Subcutaneous abdominal adipose tissue (tissue), 5 donors: ENCODE data around the gene MRPL42.

ENCODE experiments used
- H3K27ac ChIP-seq: one replicate; pipeline ENCODE4 v1.7.0; 2013; ENCODE audit warnings: low read depth, mild to moderate bottlenecking, inconsistent platforms, low read length, moderate library complexity
- H3K27me3 ChIP-seq, 5 donors: one replicate each; pipeline ENCODE4 v1.7.0; 2013; ENCODE audit warnings: low read length in 5 of 5, inconsistent platforms in 1 of 5; ENCODE audit not compliant: control insufficient read depth in 5 of 5, insufficient read depth in 4 of 5
- H3K36me3 ChIP-seq, 5 donors: one replicate each; pipeline ENCODE4 v1.7.0; 2013; ENCODE audit warnings: low read length in 5 of 5; ENCODE audit not compliant: control insufficient read depth in 5 of 5, insufficient read depth in 5 of 5
- H3K4me1 ChIP-seq, 5 donors: one replicate each; pipeline ENCODE4 v1.7.0; 2013; ENCODE audit warnings: low read length in 5 of 5, mild to moderate bottlenecking in 3 of 5, moderate library complexity in 1 of 5; ENCODE audit not compliant: control insufficient read depth in 5 of 5, insufficient read depth in 5 of 5
- H3K4me3 ChIP-seq, 5 donors: one replicate each; pipeline ENCODE4 v1.7.0; 2013; ENCODE audit warnings: low read length in 5 of 5, low read depth in 1 of 5
- H3K9ac ChIP-seq, 5 donors: one replicate each; pipeline ENCODE4 v1.7.0; 2013; ENCODE audit warnings: low read length in 5 of 5, mild to moderate bottlenecking in 4 of 5, moderate library complexity in 3 of 5
- H3K9me3 ChIP-seq, 5 donors: one replicate each; pipeline ENCODE4 v1.7.0; 2013; ENCODE audit warnings: low read length in 5 of 5; ENCODE audit not compliant: control insufficient read depth in 5 of 5
- donor health status: healthy.
- donor health status: healthy.
- donor health status: healthy.
- donor health status: healthy.
- donor health status: healthy.

The MRPL42 gene

GRCh38 chr12:93467351-93468007 is at the start of gene MRPL42:
Gene MRPL42, plus strand, starts transcription at chr12:93467514. Its CDS starts 1,772 bp downstream, at chr12:93469286.
- H3K4me1 ChIP-seq = peaks cover 0 to 14% (median 10%) of the 10 kb centered on the region in 5 donors
- H3K4me3 ChIP-seq = peak within 1 kb of the TSS; percentile 95 to 100 (median 99)
- H3K9me3 ChIP-seq = no peaks in the 10 kb centered on the region
- peak within 1 kb of the TSS; percentile 87 for H3K27ac ChIP-seq
- H3K36me3 ChIP-seq = peaks cover 0 to 10% (median 6%) of the 10 kb centered on the region in 5 donors
- peak within 1 kb of the TSS; percentile 83 to 94 (median 85) for H3K9ac ChIP-seq
- H3K27me3 ChIP-seq = no peaks in the 10 kb centered on the region

GRCh38 chr12:93417967-93418480 is 49.3 kb upstream of the MRPL42 start:
- H3K4me3 ChIP-seq = no peak overlapping the region
- no peaks in the 10 kb centered on the region for H3K27me3 ChIP-seq
- no peak overlapping the region for H3K9ac ChIP-seq
- H3K9me3 ChIP-seq = no peaks in the 10 kb centered on the region
- H3K27ac ChIP-seq = no peak overlapping the region
- H3K36me3 ChIP-seq = no peaks in the 10 kb centered on the region
- H3K4me1 ChIP-seq = peaks cover 0 to 13% (median 4%) of the 10 kb centered on the region in 5 donors

- H3K27me3 ChIP-seq = no peaks in the 10 kb centered on the region
- H3K36me3 ChIP-seq = no peaks in the 10 kb centered on the region
- no peaks in the 10 kb centered on the region for H3K9me3 ChIP-seq
- no peak overlapping the region for H3K4me3 ChIP-seq
- H3K4me1 ChIP-seq = peaks cover 0 to 12% (median 6%) of the 10 kb centered on the region in 5 donors
- H3K27ac ChIP-seq = no peak overlapping the region
- H3K9ac ChIP-seq = no peak overlapping the region
Measured at GRCh38 chr12:93419388-93420034, 47.8 kb upstream of the MRPL42 start.

- H3K4me1 ChIP-seq = peaks cover 2 to 28% (median 20%) of the 10 kb centered on the region in 5 donors
Measured at GRCh38 chr12:93422050-93422449, 45.3 kb upstream of the MRPL42 start.

GRCh38 chr12:93425736-93426411 is 41.4 kb upstream of the MRPL42 start:
- H3K4me1 ChIP-seq = peaks cover 2 to 46% (median 32%) of the 10 kb centered on the region in 5 donors
- H3K27me3 ChIP-seq = no peaks in the 10 kb centered on the region

More at GRCh38 chr12:93422050-93422449, 45.3 kb upstream of the MRPL42 start:
- no peak overlapping the region for H3K9ac ChIP-seq
- no peaks in the 10 kb centered on the region for H3K36me3 ChIP-seq
- no peak overlapping the region for H3K27ac ChIP-seq
- no peak overlapping the region for H3K4me3 ChIP-seq
- H3K27me3 ChIP-seq = no peaks in the 10 kb centered on the region
- no peaks in the 10 kb centered on the region for H3K9me3 ChIP-seq

GRCh38 chr12:93426412-93426805 is 40.9 kb upstream of the MRPL42 start:
- no peaks in the 10 kb centered on the region for H3K36me3 ChIP-seq
- no peaks in the 10 kb centered on the region for H3K9me3 ChIP-seq
- H3K27me3 ChIP-seq = no peaks in the 10 kb centered on the region
- peaks cover 2 to 46% (median 32%) of the 10 kb centered on the region in 5 donors for H3K4me1 ChIP-seq
- H3K27ac ChIP-seq = peak overlapping the region; percentile 9
- no peak overlapping the region for H3K4me3 ChIP-seq
- H3K9ac ChIP-seq = no peak overlapping the region

More at GRCh38 chr12:93425736-93426411, 41.4 kb upstream of the MRPL42 start:
- Histone ChIP-seq H3K36me3 (no peaks in the 10 kb centered on the region), H3K9ac (peak overlapping the region in 2 of 5 donors; percentile 9 to 28), H3K27ac (peak overlapping the region; percentile 9), H3K9me3 (no peaks in the 10 kb centered on the region), H3K4me3 (no peak overlapping the region)

- Histone ChIP-seq H3K4me3 (no peak overlapping the region), H3K36me3 (no peaks in the 10 kb centered on the region), H3K4me1 (peaks cover 2 to 46% (median 32%) of the 10 kb centered on the region in 5 donors), H3K9me3 (no peaks in the 10 kb centered on the region), H3K27ac (peak overlapping the region; percentile 60), H3K9ac (peak overlapping the region in 1 of 5 donors; percentile 14), H3K27me3 (no peaks in the 10 kb centered on the region)
Measured at GRCh38 chr12:93427779-93428564, 39.3 kb upstream of the MRPL42 start.

GRCh38 chr12:93429448-93429847 is 37.9 kb upstream of the MRPL42 start:
- H3K27me3 ChIP-seq = no peaks in the 10 kb centered on the region
- no peak overlapping the region for H3K9ac ChIP-seq
- no peak overlapping the region for H3K4me3 ChIP-seq
- H3K27ac ChIP-seq = no peak overlapping the region
- no peaks in the 10 kb centered on the region for H3K36me3 ChIP-seq
- no peaks in the 10 kb centered on the region for H3K9me3 ChIP-seq
- H3K4me1 ChIP-seq = peaks cover 2 to 44% (median 39%) of the 10 kb centered on the region in 5 donors

GRCh38 chr12:93429852-93430251 is 37.5 kb upstream of the MRPL42 start:
- no peaks in the 10 kb centered on the region for H3K36me3 ChIP-seq
- no peaks in the 10 kb centered on the region for H3K9me3 ChIP-seq
- no peaks in the 10 kb centered on the region for H3K27me3 ChIP-seq
- H3K27ac ChIP-seq = no peak overlapping the region
- H3K9ac ChIP-seq = no peak overlapping the region
- H3K4me1 ChIP-seq = peaks cover 2 to 46% (median 40%) of the 10 kb centered on the region in 5 donors
- H3K4me3 ChIP-seq = no peak overlapping the region
